ENCODE results near the gene FRYL. TPM values are rescaled to one million over a fixed set of nuclear protein-coding genes. Genes with fewer than 3 reads are reported as not detected.

The FRYL gene
- polyA plus RNA-seq, 1 donor from 2014 or later = 64.0 TPM

DNA sequence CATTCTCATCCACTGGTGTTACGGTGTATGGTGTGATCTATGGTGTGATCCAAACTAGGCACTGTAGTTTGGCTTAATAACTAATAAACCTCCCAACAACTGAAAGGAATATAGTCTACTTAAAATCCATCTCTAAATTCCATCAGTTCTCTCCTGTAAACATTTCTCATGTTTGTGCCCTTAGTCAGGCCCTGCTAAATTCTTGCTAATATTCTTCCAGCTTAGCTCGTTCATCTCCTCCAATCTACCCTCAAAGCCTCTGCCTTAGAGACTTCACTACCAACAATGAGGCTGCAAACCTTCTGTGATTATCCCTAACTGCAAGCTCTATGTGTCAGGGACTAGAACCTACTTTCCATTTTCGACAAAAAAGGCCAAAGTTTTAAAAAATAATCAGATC lies 261.9 kb downstream of the FRYL start:
- H3K9me2 ChIP-seq (ENCODE audit: insufficient read depth, low read length) = no peaks in the 10 kb centered on the region
- H2AFZ ChIP-seq (ENCODE audit: low read depth, low read length) = no peak overlapping the region
- H3K9me3 ChIP-seq (ENCODE audit: low read length) = no peaks in the 10 kb centered on the region
- no peak for TF ChIP-seq RAD21 (conservative IDR thresholded peaks at IDR 0.05)
- no peak for TF ChIP-seq EP300 (conservative IDR thresholded peaks at IDR 0.05; ENCODE audit: poor library complexity, severe bottlenecking)
- TF ChIP-seq MXI1 (conservative IDR thresholded peaks at IDR 0.05; ENCODE audit: poor library complexity, severe bottlenecking) = no peak
- TF ChIP-seq SMC3 (conservative IDR thresholded peaks at IDR 0.05; ENCODE audit: poor library complexity) = no peak
- TF ChIP-seq POLR2AphosphoS5 (IDR thresholded peaks at IDR 0.05) = no peak
- TF ChIP-seq, protein P1, sequence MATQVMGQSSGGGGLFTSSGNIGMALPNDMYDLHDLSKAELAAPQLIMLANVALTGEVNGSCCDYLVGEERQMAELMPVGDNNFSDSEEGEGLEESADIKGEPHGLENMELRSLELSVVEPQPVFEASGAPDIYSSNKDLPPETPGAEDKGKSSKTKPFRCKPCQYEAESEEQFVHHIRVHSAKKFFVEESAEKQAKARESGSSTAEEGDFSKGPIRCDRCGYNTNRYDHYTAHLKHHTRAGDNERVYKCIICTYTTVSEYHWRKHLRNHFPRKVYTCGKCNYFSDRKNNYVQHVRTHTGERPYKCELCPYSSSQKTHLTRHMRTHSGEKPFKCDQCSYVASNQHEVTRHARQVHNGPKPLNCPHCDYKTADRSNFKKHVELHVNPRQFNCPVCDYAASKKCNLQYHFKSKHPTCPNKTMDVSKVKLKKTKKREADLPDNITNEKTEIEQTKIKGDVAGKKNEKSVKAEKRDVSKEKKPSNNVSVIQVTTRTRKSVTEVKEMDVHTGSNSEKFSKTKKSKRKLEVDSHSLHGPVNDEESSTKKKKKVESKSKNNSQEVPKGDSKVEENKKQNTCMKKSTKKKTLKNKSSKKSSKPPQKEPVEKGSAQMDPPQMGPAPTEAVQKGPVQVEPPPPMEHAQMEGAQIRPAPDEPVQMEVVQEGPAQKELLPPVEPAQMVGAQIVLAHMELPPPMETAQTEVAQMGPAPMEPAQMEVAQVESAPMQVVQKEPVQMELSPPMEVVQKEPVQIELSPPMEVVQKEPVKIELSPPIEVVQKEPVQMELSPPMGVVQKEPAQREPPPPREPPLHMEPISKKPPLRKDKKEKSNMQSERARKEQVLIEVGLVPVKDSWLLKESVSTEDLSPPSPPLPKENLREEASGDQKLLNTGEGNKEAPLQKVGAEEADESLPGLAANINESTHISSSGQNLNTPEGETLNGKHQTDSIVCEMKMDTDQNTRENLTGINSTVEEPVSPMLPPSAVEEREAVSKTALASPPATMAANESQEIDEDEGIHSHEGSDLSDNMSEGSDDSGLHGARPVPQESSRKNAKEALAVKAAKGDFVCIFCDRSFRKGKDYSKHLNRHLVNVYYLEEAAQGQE (IDR thresholded peaks at IDR 0.05; ENCODE audit: borderline replicate concordance) = no peak
- TF ChIP-seq, protein P2, sequence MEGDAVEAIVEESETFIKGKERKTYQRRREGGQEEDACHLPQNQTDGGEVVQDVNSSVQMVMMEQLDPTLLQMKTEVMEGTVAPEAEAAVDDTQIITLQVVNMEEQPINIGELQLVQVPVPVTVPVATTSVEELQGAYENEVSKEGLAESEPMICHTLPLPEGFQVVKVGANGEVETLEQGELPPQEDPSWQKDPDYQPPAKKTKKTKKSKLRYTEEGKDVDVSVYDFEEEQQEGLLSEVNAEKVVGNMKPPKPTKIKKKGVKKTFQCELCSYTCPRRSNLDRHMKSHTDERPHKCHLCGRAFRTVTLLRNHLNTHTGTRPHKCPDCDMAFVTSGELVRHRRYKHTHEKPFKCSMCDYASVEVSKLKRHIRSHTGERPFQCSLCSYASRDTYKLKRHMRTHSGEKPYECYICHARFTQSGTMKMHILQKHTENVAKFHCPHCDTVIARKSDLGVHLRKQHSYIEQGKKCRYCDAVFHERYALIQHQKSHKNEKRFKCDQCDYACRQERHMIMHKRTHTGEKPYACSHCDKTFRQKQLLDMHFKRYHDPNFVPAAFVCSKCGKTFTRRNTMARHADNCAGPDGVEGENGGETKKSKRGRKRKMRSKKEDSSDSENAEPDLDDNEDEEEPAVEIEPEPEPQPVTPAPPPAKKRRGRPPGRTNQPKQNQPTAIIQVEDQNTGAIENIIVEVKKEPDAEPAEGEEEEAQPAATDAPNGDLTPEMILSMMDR (IDR thresholded peaks at IDR 0.05; ENCODE audit: poor library complexity, severe bottlenecking) = no peak
- TF ChIP-seq EZH2 (IDR thresholded peaks at IDR 0.05; ENCODE audit: borderline replicate concordance, insufficient read depth, low read length, poor library complexity, severe bottlenecking) = no peak
- TF ChIP-seq TAF1 (IDR thresholded peaks at IDR 0.05; ENCODE audit: low read depth) = no peak
- H4K20me1 ChIP-seq (ENCODE audit: insufficient read depth) = no peaks in the 10 kb centered on the region
- H3K9ac ChIP-seq (ENCODE audit: low read length) = no peak overlapping the region
- no peak overlapping the region for H3K4me3 ChIP-seq (ENCODE audit: low read length)
- H3K27me3 ChIP-seq (ENCODE audit: insufficient read depth, low read depth, low read length) = no peaks in the 10 kb centered on the region
- H3K4me2 ChIP-seq (ENCODE audit: low read length) = no peak overlapping the region
- H3K36me3 ChIP-seq (ENCODE audit: insufficient read depth, low read length) = peaks cover 17% of the 10 kb centered on the region
- no peaks in the 10 kb centered on the region for H3K79me2 ChIP-seq (replicated peaks; ENCODE audit: insufficient read depth, low read length)
- H3F3A ChIP-seq (ENCODE audit: insufficient read depth, low read length, poor library complexity, severe bottlenecking) = no peaks in the 10 kb centered on the region
- H3K27ac ChIP-seq (ENCODE audit: low read length) = no peak overlapping the region

DNA sequence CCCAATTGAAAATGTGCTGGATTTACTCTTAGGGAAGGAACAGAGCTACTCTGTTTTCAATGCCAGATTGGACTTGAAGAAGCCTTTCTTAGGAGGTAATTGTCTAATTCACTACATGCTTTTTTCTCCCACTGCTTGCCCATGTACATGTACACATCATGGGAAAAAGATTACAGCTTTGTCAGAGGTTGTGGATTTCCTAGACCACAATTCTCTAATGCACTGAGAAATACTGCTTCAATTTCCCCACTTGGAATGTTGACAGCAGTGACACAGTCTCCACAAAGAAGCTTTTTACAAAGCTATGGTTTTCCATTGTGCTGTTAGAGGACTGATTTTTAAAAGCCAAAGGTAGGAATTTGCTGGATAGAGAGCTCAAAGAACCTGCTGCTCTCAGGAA lies 270.5 kb downstream of the FRYL start:
- Histone ChIP-seq H3K9ac (ENCODE audit: low read length) (peak overlapping the region; percentile 18), H3K9me2 (ENCODE audit: insufficient read depth, low read length) (no peaks in the 10 kb centered on the region), H3K27ac (ENCODE audit: low read length) (peak overlapping the region; percentile 72), H2AFZ (ENCODE audit: low read depth, low read length) (no peak overlapping the region), H4K20me1 (ENCODE audit: insufficient read depth) (no peaks in the 10 kb centered on the region), H3K4me3 (ENCODE audit: low read length) (no peak overlapping the region), H3K9me3 (ENCODE audit: low read length) (no peaks in the 10 kb centered on the region), H3K79me2 (replicated peaks; ENCODE audit: insufficient read depth, low read length) (no peaks in the 10 kb centered on the region), H3K27me3 (ENCODE audit: insufficient read depth, low read depth, low read length) (no peaks in the 10 kb centered on the region), H3F3A (ENCODE audit: insufficient read depth, low read length, poor library complexity, severe bottlenecking) (no peaks in the 10 kb centered on the region), H3K4me2 (ENCODE audit: low read length) (no peak overlapping the region), H3K36me3 (ENCODE audit: insufficient read depth, low read length) (peaks cover 26% of the 10 kb centered on the region)
- TF ChIP-seq RAD21 (conservative IDR thresholded peaks at IDR 0.05) (peak; percentile 30), MXI1 (conservative IDR thresholded peaks at IDR 0.05; ENCODE audit: poor library complexity, severe bottlenecking) (no peak), POLR2AphosphoS5 (IDR thresholded peaks at IDR 0.05) (peak; percentile 72), SMC3 (conservative IDR thresholded peaks at IDR 0.05; ENCODE audit: poor library complexity) (peak; percentile 15)
- TF ChIP-seq, protein P1 (IDR thresholded peaks at IDR 0.05; ENCODE audit: borderline replicate concordance) = peak; percentile 99
